ENCODE measurements around the gene EXOC4. TPM values are rescaled to one million over a fixed set of nuclear protein-coding genes. Genes with fewer than 3 reads are reported as not detected.

EXOC4 gene
- total RNA-seq, 1 experiment from 2014 or later: 91.9 TPM

DNA sequence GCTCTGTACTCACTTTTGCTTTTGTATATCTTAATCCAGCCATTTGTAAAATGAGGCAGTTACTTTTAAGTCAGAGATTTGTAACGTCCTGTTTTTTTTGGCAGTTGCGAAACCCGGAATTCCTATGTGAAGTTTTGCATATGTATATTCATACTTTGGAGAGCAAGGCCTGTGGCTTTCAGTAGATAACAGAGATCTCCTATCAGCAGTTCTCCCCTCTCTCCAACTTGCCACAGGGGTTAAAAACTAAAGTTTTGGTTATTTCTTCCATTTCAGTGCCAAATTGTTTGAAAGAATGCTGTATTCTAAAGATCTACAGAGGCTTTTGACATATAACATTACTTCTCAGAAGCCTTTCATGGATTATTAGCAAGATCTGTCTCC is 102.4 kb downstream of the EXOC4 start:
- DNase-seq: no peak
- H3K36me3 Mint-ChIP-seq (ENCODE audit: insufficient read depth, unreplicated experiment): no peaks in the 10 kb centered on the region
- H3K9me3 Mint-ChIP-seq (ENCODE audit: low read depth, unreplicated experiment): peaks cover 7% of the 10 kb centered on the region
- no peak overlapping the region for H3K27ac Mint-ChIP-seq (ENCODE audit: unreplicated experiment)
- no TSS peak for BruUV-seq (replicated peaks)
- no peak overlapping the region for H3K4me3 Mint-ChIP-seq (ENCODE audit: low read depth, unreplicated experiment)
- TF ChIP-seq, protein P1, sequence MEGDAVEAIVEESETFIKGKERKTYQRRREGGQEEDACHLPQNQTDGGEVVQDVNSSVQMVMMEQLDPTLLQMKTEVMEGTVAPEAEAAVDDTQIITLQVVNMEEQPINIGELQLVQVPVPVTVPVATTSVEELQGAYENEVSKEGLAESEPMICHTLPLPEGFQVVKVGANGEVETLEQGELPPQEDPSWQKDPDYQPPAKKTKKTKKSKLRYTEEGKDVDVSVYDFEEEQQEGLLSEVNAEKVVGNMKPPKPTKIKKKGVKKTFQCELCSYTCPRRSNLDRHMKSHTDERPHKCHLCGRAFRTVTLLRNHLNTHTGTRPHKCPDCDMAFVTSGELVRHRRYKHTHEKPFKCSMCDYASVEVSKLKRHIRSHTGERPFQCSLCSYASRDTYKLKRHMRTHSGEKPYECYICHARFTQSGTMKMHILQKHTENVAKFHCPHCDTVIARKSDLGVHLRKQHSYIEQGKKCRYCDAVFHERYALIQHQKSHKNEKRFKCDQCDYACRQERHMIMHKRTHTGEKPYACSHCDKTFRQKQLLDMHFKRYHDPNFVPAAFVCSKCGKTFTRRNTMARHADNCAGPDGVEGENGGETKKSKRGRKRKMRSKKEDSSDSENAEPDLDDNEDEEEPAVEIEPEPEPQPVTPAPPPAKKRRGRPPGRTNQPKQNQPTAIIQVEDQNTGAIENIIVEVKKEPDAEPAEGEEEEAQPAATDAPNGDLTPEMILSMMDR (IDR thresholded peaks at IDR 0.05; ENCODE audit: unreplicated experiment): no peak
- no peaks in the 10 kb centered on the region for H3K27me3 Mint-ChIP-seq (ENCODE audit: unreplicated experiment)
- CTCF ChIA-PET: no interaction called here
- intact Hi-C loops (cut with micrococcal nuclease; ENCODE audit: unreplicated experiment): no loop called here
- no peaks in the 10 kb centered on the region for H3K4me1 Mint-ChIP-seq (ENCODE audit: low read depth, unreplicated experiment)

GRCh38 chr7:133355822-133356221 is 102.9 kb downstream of the EXOC4 start:
- H3K36me3 Mint-ChIP-seq (ENCODE audit: insufficient read depth, unreplicated experiment): no peaks in the 10 kb centered on the region
- no TSS peak for BruUV-seq (replicated peaks)
- CTCF ChIA-PET: no interaction called here
- H3K27ac Mint-ChIP-seq (ENCODE audit: unreplicated experiment): no peak overlapping the region
- H3K4me1 Mint-ChIP-seq (ENCODE audit: low read depth, unreplicated experiment): no peaks in the 10 kb centered on the region
- TF ChIP-seq, protein P1 (IDR thresholded peaks at IDR 0.05; ENCODE audit: unreplicated experiment): no peak
- intact Hi-C loops (cut with micrococcal nuclease; ENCODE audit: unreplicated experiment): no loop called here
- H3K27me3 Mint-ChIP-seq (ENCODE audit: unreplicated experiment): no peaks in the 10 kb centered on the region
- DNase-seq: no peak
- peaks cover 7% of the 10 kb centered on the region for H3K9me3 Mint-ChIP-seq (ENCODE audit: low read depth, unreplicated experiment)
- H3K4me3 Mint-ChIP-seq (ENCODE audit: low read depth, unreplicated experiment): no peak overlapping the region

- CTCF ChIA-PET: no interaction called here
- TF ChIP-seq, protein P1 (IDR thresholded peaks at IDR 0.05; ENCODE audit: unreplicated experiment): no peak
Observed at GRCh38 chr7:133358708-133359107, 105.8 kb downstream of the EXOC4 start.

GRCh38 chr7:133359449-133359848 is 106.6 kb downstream of the EXOC4 start:
- TF ChIP-seq, protein P1 (IDR thresholded peaks at IDR 0.05; ENCODE audit: unreplicated experiment): no peak
- CTCF ChIA-PET: no interaction called here
- Mint-ChIP-seq H3K27me3 (ENCODE audit: unreplicated experiment) (no peaks in the 10 kb centered on the region), H3K4me3 (ENCODE audit: low read depth, unreplicated experiment) (no peak overlapping the region), H3K27ac (ENCODE audit: unreplicated experiment) (no peak overlapping the region), H3K9me3 (ENCODE audit: low read depth, unreplicated experiment) (no peaks in the 10 kb centered on the region), H3K36me3 (ENCODE audit: insufficient read depth, unreplicated experiment) (no peaks in the 10 kb centered on the region), H3K4me1 (ENCODE audit: low read depth, unreplicated experiment) (no peaks in the 10 kb centered on the region)
- BruUV-seq (replicated peaks): no TSS peak
- intact Hi-C loops (cut with micrococcal nuclease; ENCODE audit: unreplicated experiment): no loop called here
- no peak for DNase-seq

More at GRCh38 chr7:133358708-133359107, 105.8 kb downstream of the EXOC4 start:
- no peak for DNase-seq
- Mint-ChIP-seq H3K4me3 (ENCODE audit: low read depth, unreplicated experiment) (no peak overlapping the region), H3K27ac (ENCODE audit: unreplicated experiment) (no peak overlapping the region), H3K36me3 (ENCODE audit: insufficient read depth, unreplicated experiment) (no peaks in the 10 kb centered on the region), H3K9me3 (ENCODE audit: low read depth, unreplicated experiment) (no peaks in the 10 kb centered on the region), H3K4me1 (ENCODE audit: low read depth, unreplicated experiment) (no peaks in the 10 kb centered on the region), H3K27me3 (ENCODE audit: unreplicated experiment) (no peaks in the 10 kb centered on the region)
- intact Hi-C loops (cut with micrococcal nuclease; ENCODE audit: unreplicated experiment): no loop called here
- BruUV-seq (replicated peaks): no TSS peak

Data from Calu3 (cell line).